Endothelial cell (in vitro differentiated cells): ENCODE measurements around the gene PTPRN2. TPM values are rescaled to one million over a fixed set of nuclear protein-coding genes. Genes with fewer than 3 reads are reported as not detected.

ENCODE experiments used
- DNase-seq: peaks from one replicate; pipeline ENCODE4 v3.0.0; 2021; ENCODE audit warnings: low spot score
- H3K27ac Mint-ChIP-seq: one replicate; pipeline ENCODE4 v1.8.0; 2021; ENCODE audit warnings: mixed read lengths, inconsistent platforms; ENCODE audit not compliant: unreplicated experiment
- H3K27me3 Mint-ChIP-seq: one replicate; pipeline ENCODE4 v1.8.0; 2021; ENCODE audit warnings: mild to moderate bottlenecking, moderate library complexity, mixed read lengths, inconsistent platforms; ENCODE audit not compliant: unreplicated experiment
- H3K36me3 Mint-ChIP-seq: one replicate; pipeline ENCODE4 v1.8.0; 2021; ENCODE audit warnings: mild to moderate bottlenecking, low read depth, mixed read lengths, inconsistent platforms; ENCODE audit not compliant: unreplicated experiment
- H3K4me1 Mint-ChIP-seq: one replicate; pipeline ENCODE4 v1.8.0; 2021; ENCODE audit warnings: mild to moderate bottlenecking, mixed read lengths, inconsistent platforms; ENCODE audit not compliant: unreplicated experiment
- H3K4me3 Mint-ChIP-seq: one replicate; pipeline ENCODE4 v1.8.0; 2021; ENCODE audit warnings: mild to moderate bottlenecking, mixed read lengths, inconsistent platforms; ENCODE audit not compliant: unreplicated experiment
- H3K9me3 Mint-ChIP-seq: one replicate; pipeline ENCODE4 v1.8.0; 2021; ENCODE audit warnings: mixed read lengths, inconsistent platforms; ENCODE audit not compliant: unreplicated experiment
- total RNA-seq: library from RNA; stranded (reverse); fragmentation: NEBNext Ultra II Directional; extraction: Animal tissue kit (Norgen Biotek cat#: 25700); gene quantifications from one replicate; pipeline ENCODE4 v1.2.1, GENCODE V29; 2021; ENCODE audit not compliant: unreplicated experiment
- TF ChIP-seq, protein P1 (sequence below): fragments of 200-600 bp; sonication (generic); IDR thresholded peaks from one replicate; pipeline ENCODE4 v1.5.0; 2021; ENCODE audit warnings: antibody characterized with exemption; ENCODE audit not compliant: unreplicated experiment

PTPRN2 gene
- total RNA-seq, 1 donor from 2014 or later, result 0.18 TPM

DNA sequence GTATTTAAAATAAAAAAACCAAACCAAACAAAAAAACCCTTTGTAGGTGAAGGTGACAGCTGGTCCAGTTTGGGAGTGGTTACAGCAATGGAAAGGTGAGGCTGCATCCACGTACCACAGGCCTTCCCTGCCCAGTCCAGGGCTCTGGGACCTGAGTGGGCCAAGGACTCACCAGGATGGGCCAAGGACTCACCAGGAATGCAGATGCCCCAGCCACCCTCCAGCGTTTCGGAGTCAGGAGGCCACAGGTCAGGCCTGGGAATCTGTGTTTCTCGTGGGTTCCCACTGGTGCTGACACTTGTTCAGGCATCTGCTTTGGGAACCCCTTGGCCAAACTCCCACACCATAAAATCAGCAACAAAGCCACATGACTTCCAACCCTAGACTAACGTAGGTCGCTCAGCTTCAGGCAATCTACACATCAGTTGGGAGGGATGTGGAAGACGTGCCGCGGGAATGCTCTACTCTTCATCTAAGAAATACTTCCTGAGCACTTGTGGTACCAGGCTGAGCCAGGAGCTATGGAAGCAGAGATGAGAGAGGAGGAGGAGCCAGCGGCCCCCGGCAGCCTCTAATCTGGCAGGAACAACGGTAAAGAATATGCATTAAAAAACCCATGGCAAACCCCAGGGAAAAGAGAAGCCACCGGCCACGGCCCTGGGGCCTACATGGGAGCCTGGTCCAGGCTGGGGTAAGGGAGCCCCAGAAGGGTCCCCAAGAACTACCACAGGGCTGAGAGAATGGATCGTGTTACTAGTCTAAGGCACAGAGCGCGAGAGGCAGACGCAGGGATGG lies 473.4 kb downstream of the PTPRN2 start:
- TF ChIP-seq, protein P1, sequence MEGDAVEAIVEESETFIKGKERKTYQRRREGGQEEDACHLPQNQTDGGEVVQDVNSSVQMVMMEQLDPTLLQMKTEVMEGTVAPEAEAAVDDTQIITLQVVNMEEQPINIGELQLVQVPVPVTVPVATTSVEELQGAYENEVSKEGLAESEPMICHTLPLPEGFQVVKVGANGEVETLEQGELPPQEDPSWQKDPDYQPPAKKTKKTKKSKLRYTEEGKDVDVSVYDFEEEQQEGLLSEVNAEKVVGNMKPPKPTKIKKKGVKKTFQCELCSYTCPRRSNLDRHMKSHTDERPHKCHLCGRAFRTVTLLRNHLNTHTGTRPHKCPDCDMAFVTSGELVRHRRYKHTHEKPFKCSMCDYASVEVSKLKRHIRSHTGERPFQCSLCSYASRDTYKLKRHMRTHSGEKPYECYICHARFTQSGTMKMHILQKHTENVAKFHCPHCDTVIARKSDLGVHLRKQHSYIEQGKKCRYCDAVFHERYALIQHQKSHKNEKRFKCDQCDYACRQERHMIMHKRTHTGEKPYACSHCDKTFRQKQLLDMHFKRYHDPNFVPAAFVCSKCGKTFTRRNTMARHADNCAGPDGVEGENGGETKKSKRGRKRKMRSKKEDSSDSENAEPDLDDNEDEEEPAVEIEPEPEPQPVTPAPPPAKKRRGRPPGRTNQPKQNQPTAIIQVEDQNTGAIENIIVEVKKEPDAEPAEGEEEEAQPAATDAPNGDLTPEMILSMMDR, result no peak
- peaks cover 37% of the 10 kb centered on the region for H3K9me3 Mint-ChIP-seq
- H3K27ac Mint-ChIP-seq, result no peak overlapping the region
- DNase-seq, result no peak
- peaks cover 20% of the 10 kb centered on the region for H3K36me3 Mint-ChIP-seq
- H3K4me1 Mint-ChIP-seq, result no peaks in the 10 kb centered on the region
- H3K4me3 Mint-ChIP-seq, result no peak overlapping the region
- H3K27me3 Mint-ChIP-seq, result peaks cover 23% of the 10 kb centered on the region

DNA sequence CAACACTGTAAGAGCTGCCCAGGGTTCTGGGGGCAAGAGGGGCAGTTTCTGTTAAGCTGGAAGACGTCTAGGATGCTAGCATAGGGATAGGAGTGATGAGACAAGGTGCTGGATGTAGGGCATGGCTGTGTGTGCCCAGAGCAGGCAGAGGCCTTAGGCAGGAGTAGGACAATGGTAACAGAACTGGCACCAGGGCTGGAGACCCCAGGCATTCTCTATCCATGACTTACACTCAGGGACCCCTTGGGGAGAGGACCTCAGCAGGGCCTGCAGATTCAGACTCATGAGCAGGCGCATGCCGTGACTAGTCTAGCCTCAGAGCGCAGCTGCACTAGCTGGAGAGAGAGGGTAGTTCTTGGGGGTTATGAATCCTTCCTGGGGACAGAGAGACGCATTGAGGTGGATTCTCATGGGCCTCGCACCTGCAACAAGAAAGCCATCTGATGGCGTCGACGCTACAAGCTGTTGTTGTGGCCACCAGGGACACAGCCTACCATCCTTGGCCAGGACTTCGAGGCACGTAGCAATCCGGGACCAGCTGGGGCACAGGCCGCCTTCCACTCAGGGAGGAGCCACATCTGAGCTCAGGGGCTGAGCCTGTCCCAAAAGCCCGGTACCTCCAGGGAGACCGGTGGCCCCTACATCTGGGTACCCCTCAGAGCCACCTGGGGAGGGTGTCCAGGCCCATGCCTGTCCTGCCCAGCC lies 474.1 kb downstream of the PTPRN2 start:
- H3K36me3 Mint-ChIP-seq, result peaks cover 26% of the 10 kb centered on the region
- no peak overlapping the region for H3K27ac Mint-ChIP-seq
- peak overlapping the region; percentile 37 for H3K4me3 Mint-ChIP-seq
- H3K27me3 Mint-ChIP-seq, result peaks cover 28% of the 10 kb centered on the region
- H3K4me1 Mint-ChIP-seq, result no peaks in the 10 kb centered on the region
- DNase-seq, result no peak
- TF ChIP-seq, protein P1, result no peak
- peaks cover 36% of the 10 kb centered on the region for H3K9me3 Mint-ChIP-seq

DNA sequence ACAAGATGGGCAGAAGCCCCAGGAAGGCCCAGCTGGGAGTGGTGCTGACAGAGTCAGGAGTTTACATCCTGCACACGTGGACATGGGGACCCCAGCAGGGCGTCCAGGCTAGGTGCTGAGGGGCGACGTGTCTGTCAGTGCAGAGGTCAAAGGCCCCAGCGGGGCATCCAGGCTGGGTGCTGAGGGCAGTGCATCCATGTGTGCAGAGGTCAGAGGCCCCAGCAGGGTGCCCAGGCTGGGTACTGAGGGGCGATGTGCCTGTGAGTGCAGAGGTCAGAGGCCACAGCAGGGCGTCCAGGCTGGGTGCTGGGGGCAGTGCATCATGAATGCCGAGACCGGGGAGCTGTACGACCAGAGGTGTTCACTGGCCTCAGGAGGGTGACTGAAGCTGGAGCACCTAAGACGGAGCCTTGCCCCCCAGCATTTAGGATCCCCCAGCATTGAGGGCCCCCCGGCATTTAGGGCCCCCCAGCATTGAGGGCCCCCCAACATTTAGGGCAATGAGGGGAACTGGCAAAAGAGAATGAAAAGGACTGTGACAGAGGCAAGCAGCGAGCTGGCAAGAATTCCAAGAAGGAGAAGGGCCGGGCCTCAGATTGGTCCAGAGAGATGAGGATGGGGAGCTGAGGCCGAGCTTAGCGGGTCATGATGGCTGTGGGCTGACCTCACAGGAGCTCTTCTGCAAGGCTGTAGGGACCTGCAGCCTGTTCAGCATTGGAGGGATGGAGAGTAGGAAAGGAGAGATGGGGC lies 474.9 kb downstream of the PTPRN2 start:
- Mint-ChIP-seq H3K27me3 (peaks cover 31% of the 10 kb centered on the region), H3K4me1 (no peaks in the 10 kb centered on the region), H3K4me3 (peak overlapping the region; percentile 37), H3K9me3 (peaks cover 36% of the 10 kb centered on the region), H3K27ac (peak overlapping the region; percentile 41), H3K36me3 (peaks cover 33% of the 10 kb centered on the region)
- TF ChIP-seq, protein P1, result no peak
- no peak for DNase-seq

DNA sequence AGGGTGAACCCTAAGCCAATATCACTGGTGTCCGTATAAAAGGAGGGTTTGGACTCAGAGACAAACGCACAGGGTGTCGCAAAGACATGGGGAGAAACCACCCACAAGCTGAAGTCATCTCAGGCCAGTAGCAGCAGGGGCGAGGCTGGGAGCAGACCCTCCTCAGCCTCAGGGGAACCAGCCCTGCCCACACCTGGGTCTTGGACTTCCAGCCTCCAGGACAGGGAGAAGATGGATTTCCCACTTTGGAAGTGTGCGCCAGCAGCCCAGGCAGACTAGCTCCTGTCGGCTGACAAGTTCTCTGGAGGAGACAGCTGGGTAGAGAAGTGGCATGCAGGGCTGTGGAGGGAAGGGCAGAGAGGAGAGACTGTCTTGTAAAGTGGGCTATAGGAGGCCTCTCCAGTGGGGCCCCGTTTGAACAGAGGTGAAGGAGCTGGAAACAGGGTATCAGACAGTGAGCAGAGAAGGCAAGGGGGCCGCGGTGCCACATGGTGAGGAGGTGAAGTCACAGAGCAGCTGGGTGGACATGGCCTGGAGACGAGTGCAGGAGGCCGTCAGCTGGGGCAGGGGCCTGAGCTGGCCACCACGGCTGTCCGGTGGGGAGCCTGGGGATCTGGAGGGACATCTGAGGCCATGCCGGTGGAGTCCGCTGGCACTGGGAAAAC lies 475.6 kb downstream of the PTPRN2 start:
- no peak for DNase-seq
- H3K4me1 Mint-ChIP-seq, result no peaks in the 10 kb centered on the region
- TF ChIP-seq, protein P1, result no peak
- peaks cover 36% of the 10 kb centered on the region for H3K9me3 Mint-ChIP-seq
- H3K27ac Mint-ChIP-seq, result no peak overlapping the region
- peaks cover 34% of the 10 kb centered on the region for H3K36me3 Mint-ChIP-seq
- H3K4me3 Mint-ChIP-seq, result peak overlapping the region; percentile 73
- peaks cover 31% of the 10 kb centered on the region for H3K27me3 Mint-ChIP-seq
